Dermis blood vessel endothelial cell (primary cell): ENCODE measurements around the gene LTBP1. TPM values are rescaled to one million over a fixed set of nuclear protein-coding genes. Genes with fewer than 3 reads are reported as not detected.
A peak's percentile ranks its signal among the peaks of the same experiment; 100 is the strongest.
"Not testable (repeated sequence)": the region's sequence is repeated elsewhere in the genome, so short reads cannot be mapped to it uniquely, and the experiment has no call there.

Source experiments
- DNase-seq: peaks from one replicate; pipeline ENCODE4 v3.0.0; 2010
- total RNA-seq: library from RNA; depleted of rRNA; stranded (reverse); fragments of >200 nt; gene quantifications from 2 replicates; pipeline ENCODE4 v1.2.3, GENCODE V29; 2014

Gene LTBP1
- total RNA-seq, 1 donor from 2014 or later: 37.9 TPM

DNA sequence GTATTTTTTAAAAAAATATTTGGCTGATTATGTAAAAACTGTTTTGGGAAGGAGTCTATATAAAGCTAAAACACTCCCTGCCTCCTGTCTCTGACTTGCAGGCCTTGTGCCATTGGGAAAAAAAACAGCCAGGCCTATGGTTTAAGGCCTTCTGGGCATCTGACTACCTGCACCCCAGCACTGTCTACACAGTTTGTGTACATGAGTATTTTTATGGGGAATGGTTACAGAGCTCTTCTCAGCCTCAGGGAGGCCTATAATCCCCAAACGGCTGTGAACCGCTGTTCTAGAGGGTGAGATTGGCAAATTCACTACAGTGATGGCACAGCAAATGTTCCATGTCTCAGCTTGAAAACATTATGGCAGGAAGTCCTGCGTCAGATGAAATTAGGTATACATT is 96.1 kb downstream of the LTBP1 start:
- DNase-seq: no peak

DNA sequence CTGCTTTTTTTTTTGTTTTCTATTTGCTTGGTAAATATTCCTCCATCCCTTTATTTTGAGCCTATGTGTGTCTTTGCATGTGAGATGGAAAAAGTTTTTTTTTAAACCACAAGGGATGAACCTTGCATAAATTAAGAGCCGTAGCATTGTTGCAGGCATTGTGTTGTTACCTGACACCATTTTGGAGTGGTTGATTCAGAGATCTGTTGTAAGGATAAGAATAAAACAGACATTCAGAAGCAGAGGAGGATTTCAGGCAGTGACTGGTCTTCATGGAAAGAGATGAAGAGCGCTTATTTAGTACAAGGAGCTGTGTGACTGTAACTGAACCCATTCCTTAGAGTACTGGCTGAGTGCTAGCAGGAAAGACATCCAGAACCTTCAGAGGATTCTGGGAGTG is 101.2 kb downstream of the LTBP1 start:
- DNase-seq: no peak

DNA sequence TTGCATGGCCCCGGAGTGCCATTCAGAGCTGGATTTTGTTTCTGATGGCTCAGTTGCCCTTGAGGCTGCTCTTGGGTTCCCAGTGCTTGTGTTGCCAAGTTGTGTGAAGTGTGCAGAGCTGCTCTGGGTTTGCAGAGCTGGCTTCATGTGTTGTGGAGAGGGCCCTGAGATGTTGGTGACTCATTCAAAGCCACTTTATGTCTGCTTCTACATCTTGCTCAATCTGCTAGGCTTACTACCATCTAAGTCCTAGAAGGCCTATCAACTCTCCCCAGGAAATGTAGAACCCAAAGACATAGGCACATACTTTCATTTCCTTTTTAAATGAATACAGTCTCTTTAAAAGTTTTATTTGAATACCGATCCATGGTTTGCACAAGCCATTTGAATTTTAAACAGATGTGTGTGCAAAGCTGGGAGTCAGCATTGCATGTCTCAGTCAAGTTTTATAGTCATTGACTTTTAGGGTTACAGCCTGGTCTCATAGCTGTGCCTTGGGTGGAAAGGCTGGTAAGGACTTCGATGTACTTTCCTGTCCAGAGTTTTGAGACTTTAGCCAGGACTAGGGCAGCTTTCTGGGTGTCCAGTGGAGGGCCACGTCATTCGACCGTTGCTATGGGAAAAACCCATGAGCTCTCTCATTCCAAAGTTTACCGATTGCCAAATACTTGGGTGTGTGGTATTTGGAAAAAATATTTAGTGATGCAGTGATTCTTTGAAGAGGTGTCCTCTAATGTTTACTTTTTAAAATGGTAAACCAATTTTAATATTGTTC is 105.0 kb downstream of the LTBP1 start:
- DNase-seq: no peak

DNA sequence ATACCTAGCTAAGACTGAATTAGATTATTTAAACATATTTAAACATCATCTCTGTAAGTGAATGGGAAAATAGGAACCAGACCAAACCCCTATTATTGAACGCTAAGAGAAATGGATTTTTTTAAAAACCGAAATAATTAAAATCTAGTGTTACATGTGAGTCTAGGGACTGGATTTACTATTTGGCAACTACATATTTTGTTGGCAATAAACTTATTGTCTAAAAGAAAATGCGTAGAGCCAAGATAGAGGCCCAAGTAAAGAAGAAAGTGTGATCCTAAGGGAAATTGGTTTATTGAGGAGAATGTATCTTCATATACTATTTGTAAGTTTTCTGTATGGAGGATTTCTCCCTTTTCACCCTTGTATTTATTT is 105.6 kb downstream of the LTBP1 start:
- DNase-seq: no peak

DNA sequence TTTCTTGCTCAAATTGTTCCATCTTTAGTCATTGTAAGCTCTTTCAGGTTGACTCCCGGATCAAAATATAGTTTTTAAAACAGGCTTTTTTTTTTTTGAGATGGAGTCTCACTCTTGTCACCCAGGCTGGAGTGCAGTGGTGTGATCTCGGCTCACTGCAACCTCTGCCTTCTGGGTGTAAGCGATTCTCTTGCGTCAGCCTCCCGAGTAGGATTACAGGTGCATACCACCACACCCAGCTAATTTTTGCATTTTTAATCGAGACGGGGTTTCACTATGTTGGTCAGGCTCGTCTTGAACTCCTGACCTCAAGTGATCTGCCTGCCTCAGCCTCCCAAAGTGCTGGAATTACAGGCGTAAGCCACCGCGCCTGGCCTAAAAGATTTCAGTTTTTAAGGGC is 106.0 kb downstream of the LTBP1 start:
- DNase-seq: not testable (repeated sequence)

DNA sequence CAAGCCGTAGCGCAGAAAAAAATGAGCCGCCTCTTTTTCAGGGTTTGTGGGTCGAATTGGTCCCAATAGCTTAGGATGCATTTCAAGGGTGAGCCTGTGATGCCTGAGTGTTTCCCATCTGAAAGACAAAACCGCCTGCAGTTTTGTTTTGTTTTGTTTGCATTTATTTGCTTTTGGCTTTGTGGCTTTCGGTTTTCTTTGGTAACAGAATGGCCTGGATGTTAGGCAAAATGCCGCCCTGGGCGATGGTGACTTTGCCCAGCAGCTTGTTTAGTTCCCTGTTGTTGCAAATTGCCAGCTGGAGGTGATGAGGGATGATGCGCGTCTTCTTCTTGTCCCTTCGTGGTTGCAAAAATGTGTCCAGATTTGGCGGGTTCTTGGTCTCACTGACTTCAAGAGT is 109.4 kb downstream of the LTBP1 start:
- DNase-seq: no peak

DNA sequence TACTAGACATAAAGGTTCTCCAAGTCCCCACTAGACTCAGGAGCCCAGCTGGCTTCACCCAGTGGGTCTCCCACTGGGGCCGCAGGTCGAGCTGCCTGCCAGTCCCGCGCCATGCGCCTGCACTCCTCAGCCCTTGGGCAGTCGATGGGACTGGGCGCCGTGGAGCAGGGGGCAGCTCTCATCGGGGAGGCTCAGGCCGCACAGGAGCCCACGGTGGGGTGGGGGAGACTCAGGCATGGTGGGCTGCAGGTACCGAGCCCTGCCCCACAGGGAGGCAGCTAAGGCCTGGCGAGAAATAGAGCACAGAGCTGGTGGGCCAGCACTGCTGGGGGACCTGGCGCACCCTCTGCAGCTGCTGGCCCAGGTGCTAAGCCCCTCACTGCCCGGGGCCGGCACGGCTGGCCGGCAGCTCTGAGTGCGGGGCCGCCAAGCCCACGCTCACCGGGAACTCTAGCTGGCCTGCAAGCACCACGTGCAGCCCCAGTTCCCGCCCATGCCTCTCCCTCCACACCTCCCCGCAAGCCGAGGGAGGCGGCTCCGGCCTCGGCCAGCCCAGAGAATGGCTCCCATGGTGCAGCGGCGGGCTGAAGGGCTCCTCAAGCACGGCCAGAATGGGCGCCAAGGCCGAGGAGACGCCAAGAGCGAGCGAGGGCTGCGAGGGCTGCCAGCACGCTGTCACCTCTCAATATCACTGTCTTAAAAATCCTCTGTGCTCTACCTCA is 110.7 kb downstream of the LTBP1 start:
- DNase-seq: not testable (repeated sequence)

DNA sequence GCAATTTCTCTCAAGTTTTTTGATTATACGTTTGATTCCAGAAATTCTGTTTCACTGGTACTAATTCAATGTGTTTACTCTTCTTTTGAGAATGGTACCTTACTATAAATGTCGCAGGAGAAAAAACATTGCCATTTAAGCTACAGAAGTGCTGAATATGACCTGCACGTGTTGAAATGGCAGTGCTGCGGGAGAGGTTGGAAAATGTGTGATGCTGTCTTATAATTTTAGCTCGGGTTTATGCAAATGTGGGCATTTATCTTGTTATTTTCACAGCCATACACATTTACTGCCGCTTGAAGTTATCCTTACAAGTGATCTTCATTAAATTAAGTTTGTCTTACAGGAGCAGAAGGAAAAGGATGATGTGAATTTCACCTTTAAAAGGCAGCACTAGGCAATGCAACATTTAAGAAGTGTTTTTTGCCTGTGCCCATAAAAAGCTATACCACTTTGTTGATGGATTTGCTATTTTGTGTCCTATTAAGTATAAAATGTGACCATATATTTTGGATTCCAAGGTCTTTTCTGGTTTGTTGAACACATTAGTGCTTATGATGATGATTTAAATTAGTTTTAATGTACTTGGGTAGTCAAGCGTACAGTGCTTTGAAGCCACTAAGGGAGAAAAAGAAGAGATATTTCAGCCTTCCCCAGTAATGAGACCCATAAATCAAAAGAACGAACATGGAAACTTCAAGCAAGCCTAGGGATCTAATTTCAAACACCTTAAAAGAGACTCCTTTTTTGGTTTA is 112.1 kb downstream of the LTBP1 start:
- DNase-seq: no peak

DNA sequence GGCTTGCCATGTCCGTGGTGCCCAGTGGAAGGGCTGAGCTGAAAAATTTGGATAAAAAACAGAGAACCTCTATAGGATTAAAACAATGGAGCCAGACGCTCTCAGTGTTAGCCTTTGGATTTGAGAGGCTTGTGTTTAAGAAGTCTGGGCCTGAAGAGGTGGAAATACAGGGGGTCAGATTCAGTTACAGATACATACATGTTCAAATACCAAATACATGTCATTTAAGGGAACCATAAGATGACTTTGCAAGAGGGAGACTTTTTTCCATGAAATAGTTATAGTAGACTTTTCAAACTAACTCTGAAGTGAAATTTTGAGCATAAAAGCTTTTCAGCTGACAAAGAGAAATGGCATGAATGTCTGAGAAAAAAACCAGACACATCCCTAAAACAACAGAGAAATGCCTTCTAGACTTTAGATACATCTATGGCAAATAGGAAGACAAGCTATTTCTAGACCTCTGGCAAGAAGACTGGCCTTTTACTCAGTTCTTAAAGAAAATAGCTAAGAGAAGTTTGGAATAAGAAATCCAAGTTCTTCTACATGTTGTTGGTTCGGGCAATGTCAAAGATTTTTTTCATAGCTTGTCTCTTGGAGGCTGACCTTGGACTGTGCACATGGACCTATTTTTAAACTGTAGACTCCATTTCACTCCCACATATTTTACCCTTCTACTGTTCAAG is 112.9 kb downstream of the LTBP1 start:
- DNase-seq: no peak

DNA sequence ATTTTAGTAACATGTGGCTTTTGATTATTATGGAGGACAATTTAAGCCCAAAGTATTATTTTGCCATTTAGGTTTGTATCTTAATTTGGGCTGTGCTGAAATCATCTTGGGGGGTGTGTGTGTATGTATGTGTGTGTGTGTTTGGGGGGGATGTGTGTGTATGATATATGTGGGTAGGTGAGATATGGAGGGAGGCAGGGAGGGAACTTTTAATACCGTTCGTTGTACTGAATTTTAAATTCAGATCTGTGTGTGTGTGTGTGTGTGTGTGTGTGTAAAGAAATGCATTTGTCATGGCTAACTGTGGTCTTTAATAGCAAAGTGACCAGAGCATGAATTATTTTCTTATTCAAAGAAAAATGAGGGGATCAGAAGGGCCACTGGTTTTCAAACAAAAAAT is 113.7 kb downstream of the LTBP1 start:
- no peak for DNase-seq

DNA sequence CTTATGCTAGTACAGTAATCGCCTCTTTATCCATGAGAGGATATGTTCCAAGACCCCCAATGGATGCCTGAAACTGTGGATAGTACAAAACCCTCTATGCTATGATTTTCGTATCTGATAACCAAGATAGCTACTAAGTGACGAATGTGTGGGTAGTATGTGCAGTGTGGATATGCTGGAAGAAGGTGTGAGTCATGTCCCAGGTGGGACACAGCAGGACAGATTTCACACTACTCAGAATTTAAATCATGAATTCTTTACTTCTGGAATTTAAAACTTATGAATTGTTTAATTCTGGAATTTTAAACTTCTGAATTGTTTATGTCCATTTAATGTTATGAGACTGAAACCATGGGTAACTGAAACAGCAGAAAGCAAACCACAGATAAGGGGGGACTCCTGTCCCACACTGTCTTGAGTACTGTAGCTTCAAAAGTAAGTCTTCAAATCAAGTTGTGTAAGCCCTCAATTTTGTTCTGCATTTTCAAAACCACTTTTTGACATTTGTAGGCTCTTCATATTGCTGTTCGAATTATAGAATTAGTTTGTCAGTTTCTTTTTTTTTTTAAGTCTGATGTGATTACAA is 116.0 kb downstream of the LTBP1 start:
- no peak for DNase-seq

DNA sequence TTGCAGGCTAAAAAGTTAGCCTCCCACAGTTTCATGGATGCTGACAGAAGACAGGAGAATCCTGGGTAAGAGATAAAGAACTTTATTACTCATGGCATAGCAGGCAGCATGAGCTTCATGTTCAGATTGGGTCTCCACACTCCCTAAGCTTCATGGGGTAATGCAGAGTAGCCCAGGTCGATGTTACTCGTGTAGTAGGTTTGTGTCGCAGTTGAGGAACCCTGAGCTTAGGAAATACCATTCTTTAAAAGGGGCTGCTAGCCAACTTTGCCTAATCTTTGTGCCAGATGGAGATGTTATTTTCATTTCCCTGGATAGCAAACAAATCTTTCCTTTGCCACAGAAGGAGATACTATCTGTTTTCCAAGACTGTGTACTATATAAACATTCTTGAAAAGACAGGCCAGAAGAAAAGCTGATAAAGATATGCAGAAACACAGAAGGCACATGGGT is 117.6 kb downstream of the LTBP1 start:
- DNase-seq: peak; percentile 39

DNA sequence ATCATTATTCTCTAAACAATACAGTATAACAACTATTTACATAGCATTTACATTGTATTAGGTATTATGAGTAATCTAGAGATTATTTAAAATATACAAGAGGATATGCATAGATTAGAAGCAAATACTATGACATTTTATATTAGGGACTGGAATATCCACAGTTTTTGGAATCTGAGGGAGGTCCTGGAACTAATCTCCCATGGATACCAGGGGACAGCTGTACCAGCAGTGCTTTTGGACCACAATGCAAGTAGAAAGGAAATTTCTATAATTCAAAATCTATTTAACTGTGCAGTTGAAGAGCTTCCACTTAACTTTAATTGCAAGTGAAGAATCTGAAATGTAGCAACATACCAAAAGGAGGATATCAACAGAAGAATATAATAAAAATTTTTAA is 120.8 kb downstream of the LTBP1 start:
- no peak for DNase-seq

DNA sequence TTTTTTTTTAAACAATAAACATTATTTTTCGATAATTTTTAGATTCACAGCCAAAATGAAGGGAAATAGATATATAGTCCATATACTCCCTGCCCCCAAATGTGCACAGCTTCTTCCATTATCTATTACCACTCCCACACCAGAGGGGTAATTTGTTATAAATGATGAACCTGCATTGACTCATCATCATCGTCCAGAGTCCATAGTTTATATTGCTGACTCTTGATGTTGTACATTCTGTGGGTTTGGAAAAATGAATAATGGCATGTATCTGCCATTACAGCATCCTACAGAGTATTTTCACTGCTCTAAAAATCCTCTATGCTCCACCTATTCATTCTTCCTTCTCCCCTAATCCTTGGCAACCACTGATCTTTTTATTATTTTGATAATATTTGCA is 121.5 kb downstream of the LTBP1 start:
- DNase-seq: no peak

DNA sequence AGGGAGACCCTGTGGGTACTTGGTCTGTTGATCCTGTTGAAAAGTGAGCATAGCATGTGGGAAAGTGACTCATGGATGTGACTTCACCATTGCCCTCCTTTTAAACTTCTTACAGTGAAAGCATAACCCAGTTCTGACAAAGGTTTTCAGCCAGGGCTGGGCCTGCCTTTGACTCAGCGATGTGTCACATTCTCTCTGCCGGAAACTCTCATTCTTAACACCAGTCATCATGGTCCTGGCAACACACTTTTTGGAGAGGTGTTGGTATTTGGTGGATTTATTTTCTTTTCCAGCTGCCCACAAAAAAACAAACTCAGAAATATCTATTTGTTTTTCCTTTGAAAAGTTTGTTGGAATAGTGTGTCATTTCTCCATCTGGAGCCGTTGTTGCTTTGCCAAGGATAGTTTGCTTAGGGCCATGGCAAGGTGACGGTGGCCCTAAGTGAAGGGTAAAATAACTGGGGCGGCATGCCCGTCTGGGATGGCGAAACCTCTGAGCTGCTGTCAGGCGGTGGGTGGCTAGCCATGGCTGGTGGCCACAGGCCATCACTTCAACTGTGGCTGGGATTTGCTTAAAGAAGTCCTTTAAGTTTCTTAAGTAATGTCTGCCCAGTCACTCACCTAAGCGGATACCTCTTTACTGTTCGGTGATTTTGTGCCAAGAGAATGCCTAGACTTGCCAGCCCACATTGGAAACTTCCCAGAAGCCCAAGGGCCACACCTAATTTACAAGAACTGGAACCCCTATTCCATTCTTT is 123.3 kb downstream of the LTBP1 start:
- peak; percentile 96 for DNase-seq

DNA sequence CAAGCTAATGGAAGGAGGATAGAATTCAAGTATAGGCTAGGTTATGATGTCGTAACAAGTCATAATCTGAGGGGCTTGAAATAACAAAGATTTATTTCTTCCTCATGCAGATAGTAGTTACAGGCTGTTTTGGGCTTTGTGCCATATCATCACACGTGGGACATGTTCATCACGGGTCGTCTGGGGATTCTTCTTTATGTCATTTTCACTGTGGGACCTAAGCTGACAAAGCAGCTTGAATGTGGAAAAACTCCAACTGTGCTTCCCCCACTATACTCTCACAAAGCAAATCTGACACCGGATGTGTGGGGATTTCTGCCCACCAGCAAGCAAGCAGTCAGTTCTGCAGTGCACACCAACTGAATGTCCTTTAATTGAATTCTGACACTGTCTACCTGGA is 124.8 kb downstream of the LTBP1 start:
- no peak for DNase-seq

DNA sequence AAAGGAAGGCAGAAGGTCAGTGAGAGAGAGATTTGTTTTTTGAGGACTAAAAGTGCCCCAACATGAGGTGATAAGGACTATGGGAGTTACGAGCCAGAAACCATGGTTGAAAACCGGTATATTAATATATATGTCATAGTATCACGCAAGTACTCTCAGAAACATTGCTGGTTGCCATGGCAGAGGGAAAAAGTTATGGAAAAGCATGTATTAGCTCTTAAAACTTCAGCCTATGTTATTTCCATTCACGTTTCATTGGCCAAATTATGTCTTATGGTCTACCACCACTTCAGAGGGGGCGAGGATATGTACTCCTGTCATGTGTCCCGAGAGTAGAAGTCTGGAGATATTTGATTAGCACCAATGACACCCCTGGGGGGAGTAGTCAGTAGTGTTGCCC is 125.9 kb downstream of the LTBP1 start:
- no peak for DNase-seq

DNA sequence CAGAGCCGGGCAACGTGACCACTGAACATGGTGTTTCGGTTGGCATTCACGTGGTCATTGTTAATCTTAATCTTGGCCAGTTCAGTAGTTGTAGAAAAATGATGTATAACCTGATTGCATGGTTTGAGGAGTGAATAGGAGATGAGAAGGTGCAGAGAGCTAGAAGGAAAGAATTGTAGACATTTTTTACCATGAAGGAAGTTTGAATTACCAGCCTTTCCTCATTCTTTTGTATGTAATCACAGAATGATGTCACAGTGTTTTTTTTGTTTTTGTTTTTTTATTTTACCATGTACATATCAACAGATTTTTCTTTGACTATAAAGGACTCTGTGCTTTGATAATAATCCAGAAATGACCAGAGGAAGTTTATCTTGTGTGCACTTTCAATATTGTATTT is 126.3 kb downstream of the LTBP1 start:
- peak; percentile 32 for DNase-seq

DNA sequence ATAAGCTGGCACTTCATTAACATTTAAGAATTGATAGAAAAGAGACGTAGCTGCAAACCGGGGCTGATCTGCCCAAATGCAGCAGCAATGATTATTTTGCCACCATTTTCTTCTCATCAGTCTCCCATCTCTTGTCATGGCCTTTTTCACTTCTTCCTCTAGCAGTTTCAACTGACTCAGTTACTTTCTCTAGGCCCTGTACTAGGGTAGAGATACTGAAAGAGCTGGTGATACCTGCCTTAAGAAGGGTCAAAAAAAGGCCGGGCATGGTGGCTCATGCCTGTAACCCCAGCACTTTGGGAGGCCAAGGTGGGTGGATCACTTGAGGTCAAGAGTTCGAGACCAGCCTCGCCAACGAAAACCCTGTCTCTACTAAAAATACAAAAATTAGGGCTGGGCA is 127.4 kb downstream of the LTBP1 start:
- no peak for DNase-seq

DNA sequence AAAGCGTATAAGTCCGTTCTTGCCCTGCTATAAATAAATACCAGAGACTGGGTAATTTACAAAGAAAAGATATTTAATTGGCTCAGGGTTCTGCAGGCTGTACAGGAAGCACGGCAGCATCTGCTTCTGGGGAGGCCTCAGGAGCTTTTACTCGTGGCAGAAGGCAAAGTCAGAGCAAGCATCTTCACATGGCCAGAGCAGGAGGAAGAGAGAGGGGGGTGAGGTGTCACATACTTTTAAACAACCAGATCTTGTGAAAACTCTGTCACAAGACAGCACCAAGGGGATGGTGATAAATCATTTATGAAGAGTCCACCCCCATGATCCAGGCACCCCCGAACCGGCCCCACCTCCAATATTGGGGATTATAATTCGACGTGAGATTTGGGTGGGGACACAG is 130.6 kb downstream of the LTBP1 start:
- no peak for DNase-seq

DNA sequence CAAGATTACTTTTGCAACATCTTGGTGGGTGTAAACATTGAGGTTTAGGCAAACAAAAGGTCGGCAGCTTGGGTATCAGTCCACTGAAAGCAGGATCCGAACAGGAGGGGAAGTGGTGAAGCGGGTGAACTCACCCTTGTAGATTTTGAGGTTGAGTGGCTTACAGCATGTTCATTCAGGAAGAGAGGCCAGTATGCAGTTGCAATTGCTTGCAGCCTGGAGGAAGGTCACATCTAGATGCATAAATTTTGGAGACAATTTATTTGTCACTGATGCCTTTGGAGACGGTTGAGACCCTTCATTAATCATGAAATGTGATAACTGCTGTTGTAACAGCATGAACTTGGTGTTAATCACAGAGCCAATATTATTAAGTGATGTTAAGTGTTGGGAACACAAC is 131.1 kb downstream of the LTBP1 start:
- no peak for DNase-seq

DNA sequence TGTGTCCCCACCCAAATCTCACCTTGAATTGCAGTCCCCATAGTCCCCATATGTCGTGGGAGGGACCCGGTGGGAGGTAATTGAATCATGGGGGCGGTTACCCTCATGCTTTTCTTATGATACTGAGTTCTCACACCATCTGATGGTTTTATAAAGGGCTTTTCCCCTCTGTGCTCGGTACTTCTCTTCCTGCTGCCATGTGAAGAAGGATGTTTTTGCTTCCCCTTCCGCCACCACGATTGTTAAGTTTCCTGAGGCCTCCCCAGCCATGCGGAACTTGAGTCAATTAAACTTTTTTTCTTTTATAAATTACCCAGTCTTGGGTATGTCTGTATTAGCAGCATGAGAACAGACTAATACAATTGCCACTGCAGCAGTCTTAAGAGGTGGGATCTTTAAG is 134.9 kb downstream of the LTBP1 start:
- peak; percentile 56 for DNase-seq
